Nephron progenitor cell (in vitro differentiated cells): ENCODE data around the gene LEMD2.

Source experiments
- DNase-seq: peaks from one replicate; pipeline ENCODE4 v3.0.0; 2021
- H3K27ac Mint-ChIP-seq: 2 replicates; pipeline ENCODE4 v1.8.0; 2021; ENCODE audit warnings: mild to moderate bottlenecking, moderate library complexity, mixed read lengths
- H3K27me3 Mint-ChIP-seq: 2 replicates; pipeline ENCODE4 v1.8.0; 2021; ENCODE audit warnings: mild to moderate bottlenecking, low read depth, mixed read lengths; ENCODE audit not compliant: poor library complexity
- H3K36me3 Mint-ChIP-seq: 2 replicates; pipeline ENCODE4 v1.8.0; 2021; ENCODE audit warnings: low read depth, mixed read lengths
- H3K4me1 Mint-ChIP-seq: 2 replicates; pipeline ENCODE4 v1.8.0; 2021; ENCODE audit warnings: mixed read lengths
- H3K4me3 Mint-ChIP-seq: 2 replicates; pipeline ENCODE4 v1.8.0; 2021; ENCODE audit warnings: mild to moderate bottlenecking, moderate library complexity, mixed read lengths
- H3K9me3 Mint-ChIP-seq: 2 replicates; pipeline ENCODE4 v1.8.0; 2021; ENCODE audit warnings: mild to moderate bottlenecking, moderate library complexity, mixed read lengths
- TF ChIP-seq, protein P1 (sequence below): fragments of 200-600 bp; sonication (generic); IDR thresholded peaks from 2 replicates; pipeline ENCODE4 v1.5.0; 2021; ENCODE audit warnings: antibody characterized with exemption

The LEMD2 gene

DNA sequence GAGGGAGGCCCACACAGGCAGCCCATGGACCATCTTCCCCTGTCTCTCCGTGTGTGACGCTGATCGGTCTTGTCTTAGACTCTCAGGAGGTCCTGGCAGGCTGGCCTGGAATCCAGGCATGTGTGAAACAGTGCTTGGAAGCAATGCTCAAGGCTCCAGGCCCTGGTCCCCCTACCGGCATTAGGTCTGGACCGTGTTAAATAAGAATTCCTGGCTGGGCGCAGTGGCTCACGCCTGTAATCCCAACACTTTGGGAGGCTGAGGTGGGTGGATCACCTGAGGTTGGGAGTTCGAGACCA lies 55.3 kb downstream of the LEMD2 start:
- Mint-ChIP-seq H3K27me3 (peaks cover 11% of the 10 kb centered on the region), H3K9me3 (no peaks in the 10 kb centered on the region), H3K36me3 (peaks cover 10% of the 10 kb centered on the region), H3K4me1 (peaks cover 53% of the 10 kb centered on the region), H3K4me3 (no peak overlapping the region), H3K27ac (no peak overlapping the region)
- DNase-seq: no peak
- TF ChIP-seq, protein P1, sequence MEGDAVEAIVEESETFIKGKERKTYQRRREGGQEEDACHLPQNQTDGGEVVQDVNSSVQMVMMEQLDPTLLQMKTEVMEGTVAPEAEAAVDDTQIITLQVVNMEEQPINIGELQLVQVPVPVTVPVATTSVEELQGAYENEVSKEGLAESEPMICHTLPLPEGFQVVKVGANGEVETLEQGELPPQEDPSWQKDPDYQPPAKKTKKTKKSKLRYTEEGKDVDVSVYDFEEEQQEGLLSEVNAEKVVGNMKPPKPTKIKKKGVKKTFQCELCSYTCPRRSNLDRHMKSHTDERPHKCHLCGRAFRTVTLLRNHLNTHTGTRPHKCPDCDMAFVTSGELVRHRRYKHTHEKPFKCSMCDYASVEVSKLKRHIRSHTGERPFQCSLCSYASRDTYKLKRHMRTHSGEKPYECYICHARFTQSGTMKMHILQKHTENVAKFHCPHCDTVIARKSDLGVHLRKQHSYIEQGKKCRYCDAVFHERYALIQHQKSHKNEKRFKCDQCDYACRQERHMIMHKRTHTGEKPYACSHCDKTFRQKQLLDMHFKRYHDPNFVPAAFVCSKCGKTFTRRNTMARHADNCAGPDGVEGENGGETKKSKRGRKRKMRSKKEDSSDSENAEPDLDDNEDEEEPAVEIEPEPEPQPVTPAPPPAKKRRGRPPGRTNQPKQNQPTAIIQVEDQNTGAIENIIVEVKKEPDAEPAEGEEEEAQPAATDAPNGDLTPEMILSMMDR: no peak

DNA sequence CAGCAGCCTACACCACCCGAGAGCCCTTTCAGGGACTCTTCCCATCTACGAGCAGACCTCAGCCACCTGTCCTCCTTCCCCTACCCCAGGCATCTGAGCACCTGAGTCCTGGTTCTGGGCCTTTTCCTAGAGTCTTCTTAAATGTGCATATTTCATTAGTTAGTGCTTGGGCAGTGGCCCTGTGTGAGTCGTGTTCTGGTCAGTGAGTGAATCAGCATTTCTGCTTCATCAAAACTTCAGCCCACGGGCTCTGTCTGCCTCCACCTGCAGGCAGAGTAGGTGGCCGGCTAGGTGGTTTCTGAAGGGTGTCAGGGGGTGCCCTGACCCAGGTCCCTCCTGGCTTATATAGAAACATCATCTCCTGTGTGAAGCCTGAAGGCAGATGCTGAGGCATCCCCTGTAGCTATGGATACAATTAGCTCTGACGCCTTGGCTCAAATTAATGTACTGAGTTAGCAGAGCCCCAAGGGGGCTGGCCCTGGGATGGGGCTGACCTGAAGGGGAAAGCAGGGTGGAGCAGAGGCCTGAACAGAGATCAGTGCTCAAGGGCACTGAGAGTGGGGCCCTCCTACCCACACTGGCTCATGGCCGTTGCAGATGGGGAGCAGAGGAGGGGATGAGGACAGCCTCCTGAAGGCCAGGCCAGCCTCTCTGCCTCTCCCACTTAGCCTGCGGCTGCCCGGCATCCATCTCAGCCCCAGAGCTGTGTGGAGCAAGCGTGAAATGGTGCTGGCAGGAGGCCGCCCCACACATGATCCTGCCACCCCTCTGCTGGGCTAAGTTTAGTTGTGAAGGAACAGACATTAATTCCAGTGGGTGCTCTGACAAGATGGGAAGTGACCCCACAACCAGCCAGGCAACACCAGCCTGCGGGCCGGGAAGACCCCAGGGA lies 55.9 kb downstream of the LEMD2 start:
- no peak for DNase-seq
- Mint-ChIP-seq H3K4me3 (no peak overlapping the region), H3K4me1 (peaks cover 57% of the 10 kb centered on the region), H3K27ac (no peak overlapping the region), H3K27me3 (peaks cover 11% of the 10 kb centered on the region), H3K9me3 (no peaks in the 10 kb centered on the region), H3K36me3 (peaks cover 13% of the 10 kb centered on the region)
- TF ChIP-seq, protein P1: no peak

DNA sequence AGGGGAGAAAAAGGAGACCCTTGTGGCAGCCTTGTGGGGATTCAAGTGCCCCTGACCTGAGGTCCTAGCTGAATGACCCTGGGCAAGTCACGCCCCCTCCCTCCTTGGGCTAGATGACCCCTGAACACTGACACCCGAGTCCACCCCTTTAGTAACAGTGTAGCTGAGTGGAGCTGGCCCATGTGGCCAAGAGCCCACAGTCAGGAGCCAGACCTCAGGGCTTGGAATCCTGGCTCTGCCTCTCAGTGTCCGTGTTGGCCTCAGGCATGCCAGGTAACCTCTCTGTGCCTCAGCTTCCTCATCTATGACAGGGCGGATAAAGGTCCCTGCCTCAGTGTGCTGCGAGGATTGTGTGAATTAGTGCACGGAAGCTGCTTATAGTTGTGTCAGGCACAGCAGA lies 56.5 kb downstream of the LEMD2 start:
- TF ChIP-seq, protein P1: no peak
- peaks cover 54% of the 10 kb centered on the region for H3K4me1 Mint-ChIP-seq
- no peak for DNase-seq
- peaks cover 11% of the 10 kb centered on the region for H3K27me3 Mint-ChIP-seq
- peaks cover 13% of the 10 kb centered on the region for H3K36me3 Mint-ChIP-seq
- no peak overlapping the region for H3K27ac Mint-ChIP-seq
- no peak overlapping the region for H3K4me3 Mint-ChIP-seq
- H3K9me3 Mint-ChIP-seq: no peaks in the 10 kb centered on the region

DNA sequence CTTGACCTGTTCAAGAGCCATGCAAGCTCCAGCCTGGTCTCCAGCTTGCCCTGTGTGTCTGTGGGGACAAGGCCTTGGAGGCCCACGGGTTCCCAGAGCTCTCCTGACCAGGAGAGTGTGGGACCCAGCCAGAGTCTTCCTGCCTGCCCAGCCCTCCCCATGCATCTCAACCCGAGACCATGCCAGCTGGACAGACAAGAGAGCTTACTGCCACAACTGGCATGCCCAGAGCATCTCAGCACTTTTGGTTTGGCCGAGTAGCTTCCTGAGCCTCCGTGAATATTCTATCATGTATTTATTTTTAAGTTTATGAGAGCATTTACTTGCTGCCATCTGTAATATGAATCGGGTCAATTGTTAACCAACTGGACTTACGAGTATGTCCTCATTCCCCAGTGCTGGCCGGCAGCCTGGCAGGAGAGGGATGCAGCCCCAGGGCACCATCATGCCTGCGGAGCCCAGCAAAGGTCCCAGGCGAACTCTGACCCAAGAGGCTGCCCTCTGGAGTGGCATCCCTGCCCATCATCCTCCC lies 57.1 kb downstream of the LEMD2 start:
- DNase-seq: no peak
- Mint-ChIP-seq H3K4me1 (peaks cover 48% of the 10 kb centered on the region), H3K36me3 (peaks cover 13% of the 10 kb centered on the region), H3K27ac (no peak overlapping the region), H3K4me3 (no peak overlapping the region), H3K27me3 (peaks cover 13% of the 10 kb centered on the region), H3K9me3 (no peaks in the 10 kb centered on the region)
- TF ChIP-seq, protein P1: no peak

DNA sequence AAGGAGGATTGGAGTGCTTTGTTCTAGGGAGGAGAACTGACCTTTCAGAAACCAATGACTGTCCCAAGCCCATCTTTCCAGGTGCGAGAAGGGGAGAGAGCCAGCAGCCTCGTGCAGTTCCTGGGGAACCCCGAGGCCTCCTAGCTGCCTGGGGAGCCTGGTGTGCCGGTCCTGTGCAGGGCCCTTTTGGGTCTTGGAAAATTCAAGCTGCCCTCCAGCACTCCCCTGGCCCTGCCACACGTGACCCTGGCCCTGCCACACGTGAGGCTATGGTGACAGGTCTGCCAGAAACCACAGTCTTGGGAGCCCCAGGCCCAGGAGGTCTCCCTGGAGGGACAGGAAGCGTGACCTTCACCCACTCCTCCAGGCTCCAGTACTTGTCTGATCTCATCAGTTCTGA lies 57.9 kb downstream of the LEMD2 start:
- H3K27ac Mint-ChIP-seq: no peak overlapping the region

More for the DNA sequence above, 57.9 kb downstream of the LEMD2 start:
- peaks cover 46% of the 10 kb centered on the region for H3K4me1 Mint-ChIP-seq
- DNase-seq: no peak
- no peak overlapping the region for H3K4me3 Mint-ChIP-seq
- TF ChIP-seq, protein P1: no peak
- peaks cover 16% of the 10 kb centered on the region for H3K27me3 Mint-ChIP-seq
- no peaks in the 10 kb centered on the region for H3K9me3 Mint-ChIP-seq
- peaks cover 13% of the 10 kb centered on the region for H3K36me3 Mint-ChIP-seq
